Fibroblast of villous mesenchyme (primary cell): Measurements from ENCODE around the gene TLCD2. TPM values are rescaled to one million over a fixed set of nuclear protein-coding genes. Genes with fewer than 3 reads are reported as not detected.
"Not testable (repeated sequence)": the region's sequence is repeated elsewhere in the genome, so short reads cannot be mapped to it uniquely, and the experiment has no call there.

Source experiments
- DNase-seq: peaks from one replicate; pipeline ENCODE4 v3.0.0-alpha.2; 2010; ENCODE audit warnings: low read depth
- H3K4me3 ChIP-seq: 2 replicates; pipeline ENCODE4 v1.5.1; 2011; ENCODE audit warnings: low read depth, mild to moderate bottlenecking, low read length
- CTCF ChIP-seq: IDR thresholded peaks from 2 replicates; pipeline ENCODE4 v1.5.1; 2012; ENCODE audit warnings: low read depth, mild to moderate bottlenecking, low read length; ENCODE audit not compliant: insufficient read depth
- total RNA-seq: library from RNA; depleted of rRNA; stranded (reverse); fragments of >200 nt; gene quantifications from 2 replicates; pipeline ENCODE4 v1.2.3, GENCODE V29; 2012

The TLCD2 gene
- total RNA-seq, 1 donor, result 3.9 TPM

- DNase-seq, result no peak
- no peak for TF ChIP-seq CTCF
- H3K4me3 ChIP-seq, result no peak overlapping the region
Observed at GRCh38 chr17:1673041-1673785, 37.0 kb downstream of the TLCD2 start.

- H3K4me3 ChIP-seq, DNase-seq: not testable (repeated sequence)
Observed at GRCh38 chr17:1663934-1664333, 46.2 kb downstream of the TLCD2 start.

GRCh38 chr17:1661045-1661444, 49.1 kb downstream of the TLCD2 start:
- H3K4me3 ChIP-seq, result no peak overlapping the region
- no peak for TF ChIP-seq CTCF
- DNase-seq, result no peak

- TF ChIP-seq CTCF, result no peak
- no peak overlapping the region for H3K4me3 ChIP-seq
- no peak for DNase-seq
Observed at GRCh38 chr17:1658100-1658499, 52.1 kb downstream of the TLCD2 start.

- no peak overlapping the region for H3K4me3 ChIP-seq
- no peak for DNase-seq
- no peak for TF ChIP-seq CTCF
Observed at GRCh38 chr17:1653735-1654134, 56.4 kb downstream of the TLCD2 start.

GRCh38 chr17:1652794-1653193, 57.4 kb downstream of the TLCD2 start:
- DNase-seq, H3K4me3 ChIP-seq: not testable (repeated sequence)

Other genes with a start within 250 kb of the TLCD2 start
- 227 and 267 TPM in 2 replicates for gene MYO1C, start 217.7 kb downstream of the TLCD2 start, total RNA-seq
- 19.9 and 23.5 TPM in 2 replicates for gene INPP5K, start 193.8 kb downstream of the TLCD2 start, total RNA-seq
- gene PITPNA, start 147.6 kb downstream of the TLCD2 start, total RNA-seq, result 20.9 and 24.2 TPM in 2 replicates
- 3.5 and 8.6 TPM in 2 replicates for gene SLC43A2, start 81.5 kb downstream of the TLCD2 start, total RNA-seq
- 0.64 and 1.3 TPM in 2 replicates for gene SCARF1, start 64.6 kb downstream of the TLCD2 start, total RNA-seq
- gene RILP, start 60.5 kb downstream of the TLCD2 start, total RNA-seq, result 7.4 and 9.1 TPM in 2 replicates
- gene PRPF8, start 25.5 kb downstream of the TLCD2 start, total RNA-seq, result 107 and 117 TPM in 2 replicates
- 26.8 and 34.5 TPM in 2 replicates for gene WDR81, start 14.3 kb upstream of the TLCD2 start, total RNA-seq
- 0.43 TPM in 1 of 2 replicates, not detected in the other for gene SERPINF2, start 32.5 kb upstream of the TLCD2 start, total RNA-seq
- gene SERPINF1, start 51.7 kb upstream of the TLCD2 start, total RNA-seq, result 51.0 and 108 TPM in 2 replicates
- gene SMYD4, start 119.5 kb upstream of the TLCD2 start, total RNA-seq, result 9.3 and 12.5 TPM in 2 replicates
- 13.4 and 13.5 TPM in 2 replicates for gene RPA1, start 119.6 kb upstream of the TLCD2 start, total RNA-seq